HG03159 (cell line): ENCODE data around the gene PTPRN2.

Experiments
- ATAC-seq: cut with Tn5 transposase; IDR thresholded peaks from one replicate; pipeline ENCODE4 v1.9.1; 2021; ENCODE audit warnings: mild to moderate bottlenecking, moderate library complexity; ENCODE audit not compliant: unreplicated experiment

The PTPRN2 gene

DNA sequence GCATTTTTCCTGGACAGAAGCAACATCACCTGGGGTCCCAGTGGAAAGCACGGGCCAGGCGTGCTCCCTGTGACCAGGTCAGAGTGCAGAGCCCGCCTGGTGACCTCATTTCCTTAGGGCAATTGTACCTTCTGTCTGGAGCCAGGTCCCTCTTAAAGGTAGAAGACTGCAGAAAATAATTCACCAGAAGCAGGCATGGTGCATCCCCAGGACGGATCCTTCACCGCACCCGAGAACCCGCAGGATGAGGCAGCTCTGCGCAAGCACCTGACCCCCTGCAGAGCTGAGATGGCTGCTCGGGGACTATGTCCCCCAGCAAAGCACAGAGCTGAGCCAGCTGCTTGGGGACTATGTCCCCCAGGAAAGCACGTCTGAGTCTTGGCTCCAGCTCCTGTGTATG, 557.6 kb downstream of the PTPRN2 start:
- ATAC-seq: no peak

DNA sequence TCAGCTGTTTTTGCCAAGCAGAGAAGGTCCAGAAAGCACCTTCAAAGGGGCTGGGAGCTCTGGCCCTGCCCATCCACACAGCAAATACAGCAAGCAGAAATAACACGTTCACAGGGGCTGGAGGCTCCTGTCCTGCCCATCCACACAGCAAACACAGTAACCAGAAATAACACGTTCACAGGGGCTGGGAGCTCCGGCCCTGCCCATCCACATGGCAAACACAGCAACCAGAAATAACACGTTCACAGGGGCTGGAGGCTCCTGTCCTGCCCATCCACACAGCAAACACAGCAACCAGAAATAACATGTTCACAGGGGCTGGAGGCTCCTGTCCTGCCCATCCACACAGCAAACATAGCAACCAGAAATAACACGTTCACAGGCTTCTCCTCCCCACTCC, 558.1 kb downstream of the PTPRN2 start:
- ATAC-seq: no peak

DNA sequence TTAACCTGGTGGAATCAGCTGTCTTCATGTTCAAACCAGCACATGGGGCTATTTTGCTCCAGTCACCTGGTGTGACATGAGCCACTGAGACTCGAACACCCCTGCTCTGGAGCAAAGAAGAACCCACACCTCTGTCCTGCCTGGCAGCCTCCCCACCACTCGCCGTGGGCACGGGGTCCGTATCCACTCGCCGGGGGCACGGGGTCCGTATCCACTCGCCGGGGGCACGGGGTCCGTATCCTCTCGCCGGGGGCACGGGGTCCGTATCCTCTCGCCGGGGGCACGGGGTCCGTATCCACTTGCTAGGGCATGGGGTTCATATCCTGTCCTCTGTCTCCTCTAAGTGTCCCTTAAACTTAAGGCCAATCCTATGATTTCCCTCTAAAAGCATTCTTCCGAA, 558.7 kb downstream of the PTPRN2 start:
- ATAC-seq: no peak

DNA sequence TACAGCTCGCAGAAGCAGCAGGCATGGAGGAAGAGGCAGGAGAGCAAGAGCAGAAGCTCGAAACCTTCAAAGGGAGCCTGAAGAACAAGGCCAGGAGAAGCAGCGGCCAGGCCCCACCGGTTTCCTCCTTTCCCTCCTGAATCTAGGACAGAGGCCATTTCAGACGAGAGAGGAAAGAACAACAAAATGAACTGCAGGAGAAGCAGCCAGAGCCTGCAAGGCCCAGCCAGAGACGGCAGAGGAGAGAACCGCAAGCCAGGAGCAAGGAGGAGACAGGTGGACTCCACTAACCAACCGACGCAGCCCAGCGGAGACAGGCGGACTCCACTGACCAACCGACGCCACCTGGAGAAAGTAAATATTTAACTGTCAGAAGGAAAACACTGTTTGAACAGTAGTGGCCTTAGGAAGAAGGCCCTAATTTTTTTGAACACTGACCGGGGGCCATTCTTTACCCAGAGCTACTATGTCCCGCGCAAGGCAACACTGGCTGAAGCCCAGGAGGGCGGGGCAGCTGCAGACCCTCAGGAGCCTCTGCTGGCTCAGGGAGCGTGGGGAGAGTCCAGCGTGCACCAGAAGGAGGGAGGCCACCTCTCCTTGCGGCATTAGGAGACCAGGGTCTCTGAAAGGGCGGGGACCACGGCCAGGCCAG, 559.2 kb downstream of the PTPRN2 start:
- ATAC-seq: no peak

DNA sequence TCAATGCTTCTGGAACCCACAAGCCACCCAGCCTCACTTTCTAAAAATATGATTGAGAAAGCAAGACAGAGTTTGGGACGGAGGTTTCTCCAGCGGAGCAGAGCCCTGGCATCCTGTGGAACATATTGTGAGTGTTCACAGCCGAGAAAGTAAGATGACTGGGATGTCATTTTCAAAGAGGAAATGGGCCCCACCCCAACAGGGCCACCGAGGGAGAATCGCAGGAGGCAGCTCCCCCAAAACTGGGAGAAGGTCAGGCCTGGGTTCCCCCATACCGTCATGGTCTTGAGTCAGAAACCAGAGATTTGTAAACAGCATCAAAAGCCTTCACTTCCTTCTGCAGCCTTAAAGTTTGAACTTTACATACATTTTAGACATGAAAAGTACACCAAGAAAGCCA, 560.0 kb downstream of the PTPRN2 start:
- ATAC-seq: no peak

DNA sequence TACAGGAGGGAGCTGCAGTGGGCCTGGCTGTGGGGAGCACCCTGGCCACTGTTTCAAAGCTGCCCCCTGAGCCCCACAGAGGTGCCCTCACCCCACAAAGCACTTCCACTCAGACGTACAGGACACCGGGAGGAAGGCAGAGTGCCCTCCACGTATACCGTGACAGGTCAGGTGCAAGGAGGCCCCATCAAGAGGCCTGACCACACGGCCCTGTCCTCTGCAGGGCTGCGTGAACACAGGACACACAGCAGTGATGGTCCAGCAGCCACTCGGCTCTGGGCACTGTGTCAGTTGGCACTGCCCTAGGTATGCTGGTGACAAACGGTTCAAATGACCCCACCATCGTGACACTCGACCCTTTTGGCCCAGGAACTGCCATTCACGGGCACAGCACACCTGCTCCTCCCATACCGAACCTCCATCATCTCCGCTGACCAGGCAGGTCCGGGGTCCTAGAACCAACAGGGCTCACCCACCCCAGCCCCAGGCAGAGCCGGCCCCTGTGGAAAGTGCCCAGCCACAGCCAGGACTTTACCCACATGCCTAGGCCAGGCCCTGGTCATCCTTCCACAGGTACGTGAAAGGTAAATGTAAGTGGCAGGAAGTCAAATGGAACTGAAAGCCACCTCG, 560.9 kb downstream of the PTPRN2 start:
- no peak for ATAC-seq

DNA sequence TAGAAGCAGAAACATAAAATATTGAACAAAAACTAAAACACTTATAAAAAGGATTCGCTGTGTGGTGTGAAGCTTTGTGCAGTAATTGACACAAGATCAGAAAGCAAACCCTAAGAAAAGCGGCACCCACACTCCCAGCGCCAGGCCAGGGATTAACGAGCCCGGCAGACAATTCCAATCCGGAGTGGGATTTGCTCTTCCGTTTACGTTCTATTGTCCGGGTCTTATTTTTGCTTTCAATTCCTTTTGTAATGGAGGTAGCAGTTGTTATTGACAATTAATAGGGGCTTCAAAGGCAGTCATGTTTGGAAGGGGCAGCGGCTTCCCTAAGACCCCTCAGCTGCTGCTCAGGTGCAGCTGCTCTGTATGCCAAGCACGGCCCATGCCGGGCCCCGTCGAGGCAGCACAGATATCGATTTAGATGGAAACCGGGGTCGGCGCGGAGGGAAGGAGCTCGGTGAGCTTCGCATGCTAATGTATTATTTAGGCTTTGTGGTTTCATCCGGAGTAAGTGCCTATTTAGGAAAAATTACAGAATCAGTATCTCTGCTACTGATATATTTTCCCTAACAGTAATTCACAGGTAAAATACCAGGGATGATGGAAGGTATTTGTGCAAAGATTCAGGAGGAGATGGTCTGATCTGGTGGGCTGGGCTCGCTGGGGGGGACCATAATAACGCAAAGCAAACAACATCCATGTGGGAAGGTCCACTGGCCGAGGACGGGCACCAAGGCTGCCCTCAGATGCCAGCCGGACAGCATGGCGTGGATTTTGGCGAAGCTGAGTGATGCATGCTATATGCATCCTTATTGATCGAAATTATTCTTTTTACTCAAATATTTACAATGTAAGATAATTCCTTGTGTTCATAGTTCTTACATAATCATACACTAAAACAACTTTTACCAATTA, 561.7 kb downstream of the PTPRN2 start:
- ATAC-seq: no peak

GRCh38 chr7:158024881-158025280, 562.7 kb downstream of the PTPRN2 start:
- ATAC-seq: no peak

DNA sequence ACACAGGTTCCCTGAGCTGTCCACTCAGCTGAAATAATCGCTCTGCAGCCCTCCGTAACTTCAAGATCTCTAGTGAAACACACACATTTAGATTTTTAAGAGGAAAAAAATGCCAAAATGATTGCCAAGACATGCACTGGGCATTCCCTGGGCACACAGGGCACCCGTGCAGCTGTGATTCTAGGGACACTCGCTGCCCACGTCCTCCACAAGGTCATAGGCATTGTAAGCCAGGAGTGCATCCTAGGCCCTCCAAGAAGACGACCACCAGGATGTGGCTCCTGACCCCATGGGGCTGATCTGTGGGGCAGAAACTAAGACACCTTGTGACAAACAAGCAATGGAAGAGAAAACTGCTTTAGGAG, 563.3 kb downstream of the PTPRN2 start:
- no peak for ATAC-seq

DNA sequence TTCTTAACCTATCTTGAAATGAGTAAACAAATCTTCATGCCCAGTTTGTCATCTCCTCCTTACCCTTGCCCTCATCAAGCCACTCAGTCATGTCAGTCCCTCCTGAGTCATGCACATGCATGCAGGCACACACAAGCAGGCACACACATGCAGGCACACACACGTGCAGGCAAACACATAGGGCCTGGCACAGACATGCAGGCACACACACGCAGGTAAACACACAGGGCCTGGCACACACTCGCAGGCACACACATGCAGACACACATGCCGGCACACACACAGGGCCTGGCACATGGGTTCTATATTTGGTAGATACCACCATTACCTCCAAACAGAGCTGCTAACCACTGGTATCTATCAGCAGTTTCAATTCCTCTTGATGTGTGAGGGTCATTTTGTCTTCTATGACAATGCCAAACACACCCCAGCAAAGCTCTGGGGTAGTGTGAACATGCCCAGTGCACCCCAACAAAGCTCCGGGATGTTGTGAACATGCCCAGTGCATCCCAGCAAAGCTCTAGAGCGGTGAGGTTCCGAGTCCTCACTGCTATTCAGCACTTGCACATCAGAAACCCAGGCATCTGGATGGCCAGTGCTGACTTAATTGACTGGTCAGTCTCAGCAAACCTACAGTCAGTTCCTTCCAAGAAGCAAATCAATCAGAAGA, 563.8 kb downstream of the PTPRN2 start:
- ATAC-seq: no peak

GRCh38 chr7:158023157-158023556, 564.5 kb downstream of the PTPRN2 start:
- ATAC-seq: no peak

DNA sequence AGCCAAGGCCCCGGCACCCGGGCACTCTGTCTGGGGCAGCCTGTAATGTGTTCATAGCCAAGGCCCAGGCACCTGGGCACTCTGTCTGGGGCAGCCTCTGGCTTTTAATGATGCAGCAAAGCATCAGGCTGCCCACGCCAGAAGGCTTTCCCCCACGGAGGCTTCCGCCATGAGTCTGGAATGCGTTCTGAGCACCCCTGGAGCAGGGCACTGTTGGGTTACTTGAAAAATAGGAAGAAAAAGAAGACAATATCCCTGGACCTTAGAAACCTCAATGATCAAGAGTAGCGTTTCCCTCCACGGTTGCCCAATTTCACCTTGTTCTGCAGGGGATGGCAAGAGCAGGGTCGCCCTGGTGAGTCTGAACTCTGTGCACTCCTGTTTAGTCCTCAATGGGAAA, 565.0 kb downstream of the PTPRN2 start:
- ATAC-seq: no peak

- ATAC-seq: no peak
These were observed 565.8 kb downstream of the PTPRN2 start for GRCh38 chr7:158021836-158022235.

- no peak for ATAC-seq
These were observed 566.9 kb downstream of the PTPRN2 start for GRCh38 chr7:158020706-158021095.

DNA sequence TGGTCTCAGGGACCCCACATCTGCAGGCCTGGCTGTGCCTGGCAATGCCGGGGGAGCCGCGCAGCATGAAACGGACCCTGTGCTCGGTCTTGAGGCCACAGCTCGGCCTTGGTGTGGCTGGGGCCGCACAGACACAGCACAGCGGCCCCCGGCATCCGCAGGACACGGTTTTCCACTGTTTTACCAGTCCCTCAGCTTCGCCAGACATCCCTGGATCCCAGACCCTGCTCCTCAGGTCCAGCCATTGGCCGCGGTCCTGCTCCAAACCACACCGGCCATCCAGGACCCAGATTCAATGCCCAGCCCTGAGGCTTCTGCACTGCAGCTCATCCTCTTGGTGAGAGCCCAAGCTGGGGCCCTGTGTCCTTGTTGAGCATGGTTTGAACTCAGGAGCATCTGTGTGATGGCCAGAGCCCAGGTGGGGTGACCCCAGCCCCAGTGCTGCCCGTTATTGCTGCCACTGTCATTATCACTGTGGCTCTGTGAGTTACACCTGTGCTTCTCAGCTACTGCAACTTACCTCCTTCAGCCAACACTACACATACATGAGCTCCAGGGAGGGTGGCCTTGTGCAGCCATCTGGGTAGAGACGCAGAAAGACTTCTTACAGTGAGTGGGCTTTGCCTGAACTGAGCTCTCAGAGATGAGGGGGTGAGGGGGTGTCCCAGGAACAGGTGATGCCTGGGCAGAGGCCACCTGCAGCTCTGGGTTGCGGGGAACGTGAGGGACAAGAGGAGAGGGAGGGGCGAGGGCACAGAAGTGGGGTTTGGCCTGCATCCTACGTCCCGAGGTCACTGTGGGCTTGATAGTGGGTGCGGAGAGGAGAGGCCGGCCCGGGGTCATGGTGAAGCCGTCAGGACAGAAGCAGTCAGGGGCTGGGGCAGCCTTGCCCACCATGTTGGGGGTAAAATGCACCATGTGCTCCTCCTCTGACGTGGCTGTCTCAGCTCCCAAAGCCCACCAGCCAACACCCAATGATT, 567.6 kb downstream of the PTPRN2 start:
- no peak for ATAC-seq

- ATAC-seq: no peak
These were observed 568.5 kb downstream of the PTPRN2 start for GRCh38 chr7:158018971-158019645.

DNA sequence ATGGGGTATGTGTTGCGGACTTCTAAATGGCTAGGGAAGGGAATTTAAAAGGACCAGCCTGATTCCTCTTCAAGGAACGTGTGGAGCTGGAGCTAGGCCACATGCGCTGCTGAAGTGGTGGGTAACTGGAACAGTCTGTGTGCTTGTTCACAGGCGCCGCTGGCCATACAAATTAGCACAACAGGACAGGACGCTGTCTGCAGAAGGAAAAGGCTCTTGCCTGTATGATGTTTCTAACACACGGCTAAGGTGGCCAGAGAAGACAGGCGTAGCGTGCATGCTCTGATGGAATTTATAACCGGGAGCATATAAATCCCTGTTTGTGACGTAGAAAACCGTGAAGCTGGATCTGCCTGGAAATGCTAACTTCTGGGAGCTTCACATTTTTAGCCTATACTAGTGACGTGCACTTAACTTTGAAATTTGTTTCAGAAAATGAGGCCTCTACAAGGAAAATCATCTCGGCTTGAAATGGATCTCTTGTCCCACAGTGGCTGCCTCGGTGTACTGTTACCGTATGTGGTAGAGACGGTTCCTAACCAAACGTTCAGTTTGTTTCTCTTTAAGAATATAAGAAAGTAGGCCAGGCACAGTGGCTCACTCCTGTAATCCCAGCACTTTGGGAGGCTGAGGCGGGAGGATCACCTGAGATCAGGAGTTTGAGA, 569.4 kb downstream of the PTPRN2 start:
- ATAC-seq: no peak

GRCh38 chr7:158017111-158018097, 570.2 kb downstream of the PTPRN2 start:
- ATAC-seq: no peak
